RWPE1 (cell line): ENCODE results near the gene KCNK4.

Experiments used
- CTCF ChIA-PET: fragments of 350-600 bp; sonication (Branson Sonifier 250); formaldehyde crosslinking; extraction: SDS; loops from one replicate; lab custom pipeline; 2021; lab: Yijun Ruan, JAX
- POLR2A ChIA-PET: fragments of 400-600 bp; formaldehyde crosslinking; extraction: SDS; loops from one replicate; lab custom pipeline; 2020; ENCODE audit warnings: antibody characterized with exemption; ENCODE audit not compliant: low non-redundant PET; lab: Yijun Ruan, JAX
- DNase-seq: peaks from one replicate; pipeline ENCODE4 v3.0.0; 2012; ENCODE audit warnings: low spot score
- H3K27ac ChIP-seq: fragments of 450-650 bp; 2 replicates; pipeline ENCODE4 v1.5.1; 2017
- CTCF ChIP-seq: fragments of 450-650 bp; conservative IDR thresholded peaks from 2 replicates; pipeline ENCODE4 v1.5.1; 2017; ENCODE audit warnings: low read depth, mild to moderate bottlenecking

KCNK4 gene

DNA sequence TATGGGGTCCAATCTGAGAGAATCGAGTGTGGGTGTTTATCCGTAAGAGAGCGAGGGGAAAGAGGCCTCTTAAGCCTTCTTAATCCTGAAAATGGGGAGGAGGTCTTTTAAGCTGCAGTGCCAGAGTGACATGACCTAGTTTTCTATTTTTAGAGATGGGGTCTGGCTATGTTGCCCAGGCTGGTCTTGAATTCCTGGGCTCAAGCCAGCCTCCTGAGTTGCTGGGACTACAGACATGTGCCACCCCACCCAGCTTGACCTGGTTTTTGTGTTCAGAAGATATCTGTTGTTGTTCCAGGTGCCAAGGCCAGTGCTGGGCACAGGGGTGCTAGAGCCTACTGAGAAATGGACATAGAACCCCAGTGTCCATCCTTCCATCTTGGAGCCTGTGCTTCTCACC lies 8.0 kb upstream of the KCNK4 start:
- TF ChIP-seq CTCF, result no peak
- H3K27ac ChIP-seq, result peak overlapping the region; percentile 97
- CTCF ChIA-PET, result interaction anchor here (1.0 to 1.4 kb wide), 2 partner anchors 18 to 72 kb away, joined by 3 to 8 read pairs; no protein-coding TSS in a partner anchor
- POLR2A ChIA-PET, result no interaction called here
- no peak for DNase-seq

- peak; percentile 98 for DNase-seq
- H3K27ac ChIP-seq, result peak within 1 kb of the TSS; percentile 97
- POLR2A ChIA-PET, result interaction anchor here (0.7 to 1.0 kb wide), 2 partner anchors 43 to 79 kb away, joined by 4 read pairs; partner anchors contain the start of gene FKBP2
- CTCF ChIA-PET, result interaction anchor here (0.6 to 1.4 kb wide), 5 partner anchors 12 to 350 kb away, joined by 3 to 6 read pairs (median 4); no protein-coding TSS in a partner anchor
- no peak for TF ChIP-seq CTCF
Observed at GRCh38 chr11:64284048-64284961, 6.8 kb upstream of the KCNK4 start, which contains the start of gene BAD. Gene BAD, minus strand, starts transcription at chr11:64284665. Its CDS starts 297 bp downstream, at chr11:64284368.

GRCh38 chr11:64284962-64285884 lies 5.9 kb upstream of the KCNK4 start, which contains the start of gene GPR137:
Gene GPR137, plus strand, starts transcription at chr11:64285848. Its CDS starts 677 bp downstream, at chr11:64286525.
- DNase-seq, result peak; percentile 80
- TF ChIP-seq CTCF, result no peak
- ChIA-PET POLR2A (interaction anchor here (0.5 to 1.0 kb wide), 2 partner anchors 40 to 80 kb away, joined by 4 read pairs; no protein-coding TSS in a partner anchor), CTCF (interaction anchor here (0.6 to 1.4 kb wide), 5 partner anchors 11 to 351 kb away, joined by 3 to 6 read pairs (median 4); no protein-coding TSS in a partner anchor)
- H3K27ac ChIP-seq, result peak within 1 kb of the TSS; percentile 97

DNA sequence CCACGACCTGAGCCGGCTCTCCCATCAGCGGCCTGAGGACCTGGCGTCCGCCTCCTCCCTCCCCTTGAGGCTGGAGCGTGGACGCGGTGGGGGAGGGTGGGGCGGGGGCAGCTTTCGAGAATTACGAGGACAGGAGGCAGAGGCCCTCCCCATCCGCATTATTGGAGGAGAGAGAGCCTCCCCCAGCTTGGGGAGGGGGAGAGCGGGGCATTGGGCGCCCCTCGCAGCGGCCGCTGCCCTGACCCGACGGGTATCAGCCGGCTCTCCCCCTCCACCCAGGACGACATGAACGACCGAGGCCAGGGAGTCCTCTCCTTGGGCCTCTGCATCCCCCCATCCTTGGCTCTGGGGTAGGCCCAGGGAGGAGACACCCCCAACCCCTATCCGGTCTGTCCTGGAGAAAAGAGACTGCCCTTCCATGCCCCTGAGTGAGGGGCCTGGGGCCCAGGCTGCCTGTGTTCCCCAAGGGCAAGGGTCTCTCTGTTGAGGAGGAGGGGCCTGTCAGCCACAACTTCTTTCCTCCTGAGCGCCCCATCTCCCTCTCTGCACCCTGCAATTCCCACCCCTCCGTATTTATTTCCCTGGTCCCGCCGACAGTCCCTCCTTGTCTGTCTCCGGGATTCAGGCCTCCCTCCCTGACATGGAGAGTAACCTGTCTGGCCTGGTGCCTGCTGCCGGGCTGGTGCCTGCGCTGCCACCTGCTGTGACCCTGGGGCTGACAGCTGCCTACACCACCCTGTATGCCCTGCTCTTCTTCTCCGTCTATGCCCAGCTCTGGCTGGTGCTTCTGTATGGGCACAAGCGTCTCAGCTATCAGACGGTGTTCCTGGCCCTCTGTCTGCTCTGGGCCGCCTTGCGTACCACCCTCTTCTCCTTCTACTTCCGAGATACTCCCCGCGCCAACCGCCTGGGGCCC lies 5.0 kb upstream of the KCNK4 start:
- H3K27ac ChIP-seq, result peak overlapping the region; percentile 97
- POLR2A ChIA-PET, result no interaction called here
- CTCF ChIA-PET, result interaction anchor here (0.7 to 1.1 kb wide), 3 partner anchors 15 to 167 kb away, joined by 3 to 5 read pairs (median 4); no protein-coding TSS in a partner anchor
- no peak for TF ChIP-seq CTCF
- DNase-seq, result no peak

DNA sequence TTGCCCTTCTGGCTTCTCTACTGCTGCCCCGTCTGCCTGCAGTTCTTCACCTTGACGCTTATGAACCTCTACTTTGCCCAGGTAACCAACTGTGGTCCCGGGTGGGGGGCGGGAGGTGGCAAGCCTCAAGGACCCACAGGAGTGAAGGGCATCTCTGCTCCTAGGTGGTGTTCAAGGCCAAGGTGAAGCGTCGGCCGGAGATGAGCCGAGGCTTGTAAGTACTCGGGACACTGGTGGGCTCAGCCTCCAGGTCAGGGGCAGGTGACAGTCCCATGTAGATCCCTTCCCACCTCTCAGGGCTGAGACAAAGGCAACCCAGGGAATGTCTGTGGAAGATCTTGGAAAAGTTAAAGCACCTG lies 4.3 kb upstream of the KCNK4 start:
- peak overlapping the region; percentile 97 for H3K27ac ChIP-seq
- POLR2A ChIA-PET, result interaction anchor here (0.8 kb wide), 1 partner anchor 11 kb away, joined by 5 read pairs; no protein-coding TSS in a partner anchor
- DNase-seq, result no peak
- TF ChIP-seq CTCF, result no peak
- CTCF ChIA-PET, result interaction anchor here (0.7 to 1.1 kb wide), 2 partner anchors 15 to 168 kb away, joined by 3 to 5 read pairs; no protein-coding TSS in a partner anchor
